ENCODE data around the gene POLR2I.

POLR2I gene

DNA sequence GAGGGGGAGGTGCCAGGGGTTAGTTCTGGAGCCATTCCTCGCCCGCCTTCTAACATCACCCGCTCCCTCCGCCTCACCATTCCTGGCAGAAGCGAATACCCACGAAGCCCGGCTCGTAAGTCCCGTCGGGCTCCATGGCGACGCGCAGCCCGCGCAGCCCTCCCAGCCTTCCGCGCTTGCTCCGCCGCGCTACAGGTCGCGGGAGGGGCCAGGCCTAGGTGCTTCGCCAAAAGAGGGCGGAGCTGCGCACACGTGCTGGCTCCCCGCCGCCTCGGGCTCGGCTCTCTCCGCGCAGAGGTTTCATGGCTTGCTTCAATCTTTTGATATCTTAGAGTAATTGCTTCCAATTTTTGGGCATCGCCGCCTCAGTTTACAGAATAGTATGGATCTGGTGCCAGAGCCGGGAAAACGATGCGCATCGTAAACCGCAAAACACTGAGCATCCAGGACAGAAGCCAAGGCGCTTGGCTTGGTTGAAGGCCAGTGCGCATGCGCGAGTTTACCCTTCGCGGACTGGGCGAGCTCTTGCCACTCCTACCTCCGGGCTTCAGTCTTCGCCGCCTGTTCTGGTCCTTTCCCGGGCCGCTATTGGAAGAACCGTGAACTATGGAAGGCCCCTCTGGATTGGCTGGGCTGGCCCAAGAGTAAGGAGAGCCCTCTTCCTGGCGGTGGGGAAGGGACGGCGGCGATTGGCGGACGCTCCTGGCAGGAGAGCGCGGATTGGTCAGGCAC is at the start of gene POLR2I:
TSS of gene POLR2I (minus strand) at position 155 of the 732 bp plus-strand sequence. CDS start at position 136, 19 bp downstream.
- TF ChIP-seq, protein P1, sequence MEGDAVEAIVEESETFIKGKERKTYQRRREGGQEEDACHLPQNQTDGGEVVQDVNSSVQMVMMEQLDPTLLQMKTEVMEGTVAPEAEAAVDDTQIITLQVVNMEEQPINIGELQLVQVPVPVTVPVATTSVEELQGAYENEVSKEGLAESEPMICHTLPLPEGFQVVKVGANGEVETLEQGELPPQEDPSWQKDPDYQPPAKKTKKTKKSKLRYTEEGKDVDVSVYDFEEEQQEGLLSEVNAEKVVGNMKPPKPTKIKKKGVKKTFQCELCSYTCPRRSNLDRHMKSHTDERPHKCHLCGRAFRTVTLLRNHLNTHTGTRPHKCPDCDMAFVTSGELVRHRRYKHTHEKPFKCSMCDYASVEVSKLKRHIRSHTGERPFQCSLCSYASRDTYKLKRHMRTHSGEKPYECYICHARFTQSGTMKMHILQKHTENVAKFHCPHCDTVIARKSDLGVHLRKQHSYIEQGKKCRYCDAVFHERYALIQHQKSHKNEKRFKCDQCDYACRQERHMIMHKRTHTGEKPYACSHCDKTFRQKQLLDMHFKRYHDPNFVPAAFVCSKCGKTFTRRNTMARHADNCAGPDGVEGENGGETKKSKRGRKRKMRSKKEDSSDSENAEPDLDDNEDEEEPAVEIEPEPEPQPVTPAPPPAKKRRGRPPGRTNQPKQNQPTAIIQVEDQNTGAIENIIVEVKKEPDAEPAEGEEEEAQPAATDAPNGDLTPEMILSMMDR (conservative IDR thresholded peaks at IDR 0.05): no peak
- peak within 1 kb of the TSS; percentile 95 for H3K27ac ChIP-seq

DNA sequence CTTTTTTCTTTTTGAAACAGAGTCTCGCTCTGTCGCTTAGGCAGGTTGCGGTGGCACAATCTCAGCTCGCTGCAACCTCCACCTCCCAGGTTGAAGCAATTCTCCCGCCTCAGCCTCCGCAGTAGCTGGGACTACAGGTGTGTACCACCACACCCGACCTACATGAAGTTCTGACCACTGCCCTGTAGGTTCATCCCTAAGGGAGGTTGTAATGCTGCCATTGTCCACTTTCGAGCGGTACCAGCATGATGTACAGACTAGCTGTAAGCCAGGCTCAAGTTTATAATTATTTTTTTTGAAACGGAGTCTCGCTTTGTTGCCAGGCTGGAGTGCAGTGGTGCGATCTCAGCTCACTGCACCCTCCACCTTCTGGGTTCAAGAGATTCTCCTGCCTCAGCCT is 49.1 kb upstream of the POLR2I start:
- H3K27ac ChIP-seq: no peak overlapping the region
- TF ChIP-seq, protein P1 (conservative IDR thresholded peaks at IDR 0.05): no peak

DNA sequence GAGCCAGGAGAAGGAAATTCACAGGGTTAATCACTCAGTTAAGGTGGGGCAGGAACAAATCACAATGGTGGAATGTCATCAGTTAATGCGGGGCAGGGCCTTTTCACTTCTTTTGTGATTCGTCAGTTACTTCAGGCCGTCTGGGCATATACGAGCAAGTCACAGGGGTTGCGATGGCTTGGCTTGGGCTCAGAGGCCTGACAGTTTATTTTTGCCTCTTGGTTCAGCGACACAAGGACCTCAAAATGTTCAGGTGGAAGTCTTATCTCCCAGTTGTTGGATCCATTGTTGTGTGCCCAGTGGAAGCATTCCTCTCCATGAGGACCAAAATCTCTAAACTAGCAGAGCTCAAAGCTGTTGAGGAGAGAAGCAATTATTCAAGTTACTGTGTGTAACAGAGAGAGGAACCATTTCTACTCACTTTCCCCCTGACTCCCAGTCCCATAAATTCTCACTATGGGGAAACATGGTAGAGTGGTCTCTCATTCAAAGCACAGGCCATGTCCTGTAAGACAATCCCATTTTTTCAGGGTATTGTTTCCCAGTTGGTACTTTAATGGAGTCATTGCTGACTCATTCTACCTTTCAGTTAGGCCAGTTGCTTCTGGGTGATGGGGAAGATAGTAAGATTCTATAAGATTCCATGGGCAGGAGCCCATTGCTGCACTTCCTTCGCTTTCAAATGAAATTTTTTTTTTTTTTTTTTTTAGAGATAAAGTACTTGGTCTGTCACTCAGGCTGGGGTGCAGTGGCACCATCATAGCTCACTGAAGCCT is 46.3 kb upstream of the POLR2I start:
- H3K27ac ChIP-seq: no peak overlapping the region
- TF ChIP-seq, protein P1 (conservative IDR thresholded peaks at IDR 0.05): no peak

DNA sequence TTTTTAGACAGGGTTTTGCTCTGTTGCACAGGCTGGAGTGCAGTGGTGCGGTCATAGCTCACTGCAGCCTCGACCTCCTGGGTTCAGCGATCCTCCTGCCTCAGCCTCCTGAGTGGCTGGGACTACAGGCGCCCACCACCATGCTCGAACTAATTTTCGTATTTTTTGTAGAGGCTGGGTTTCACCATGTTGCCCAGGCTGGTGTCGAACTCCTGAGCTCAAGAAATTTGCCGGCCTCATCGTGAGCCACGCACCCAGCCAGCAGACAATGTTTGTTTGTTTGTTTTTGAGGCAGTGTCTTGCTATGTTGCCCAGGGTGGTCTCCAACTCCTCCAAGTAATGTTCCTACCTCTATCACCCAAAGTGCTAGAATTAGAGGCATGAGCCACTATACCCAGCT is 38.5 kb upstream of the POLR2I start:
- H3K27ac ChIP-seq: no peak overlapping the region
- TF ChIP-seq, protein P1 (conservative IDR thresholded peaks at IDR 0.05): no peak

DNA sequence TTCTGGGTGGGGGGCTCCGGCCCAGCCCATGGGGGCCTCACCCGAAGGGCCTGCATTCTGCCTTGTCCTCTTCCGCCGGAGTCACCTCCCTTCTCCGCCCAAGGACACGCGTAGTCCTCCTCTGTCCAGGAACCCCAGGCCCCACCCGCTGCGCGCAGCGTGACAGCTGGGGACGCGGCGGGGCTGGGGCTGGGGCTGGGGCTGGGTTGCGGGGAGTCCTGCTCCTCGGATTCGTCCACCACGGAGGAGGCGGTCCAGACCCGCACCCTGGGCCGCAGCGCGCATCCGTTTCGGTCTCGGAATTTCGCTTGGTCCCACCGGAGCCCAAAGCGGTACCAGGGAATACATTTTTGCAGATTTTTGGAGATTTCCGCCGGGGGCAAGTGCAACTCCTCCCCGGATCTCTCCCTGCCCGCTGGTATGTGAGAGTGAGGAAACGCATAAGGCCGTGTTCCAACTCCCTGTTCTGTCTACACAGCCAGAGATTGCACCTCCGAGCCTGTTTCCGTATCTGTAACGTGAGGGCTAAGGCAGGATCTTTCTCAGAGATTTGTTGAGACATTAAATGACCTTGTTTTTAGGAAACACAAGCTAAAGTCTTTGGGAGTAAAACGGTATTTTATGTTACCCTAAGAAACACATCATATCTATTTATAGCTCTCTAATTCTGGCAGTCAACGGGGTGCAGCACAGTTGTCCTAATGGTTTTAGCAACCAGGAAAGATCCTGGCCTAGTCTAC is 37.8 kb upstream of the POLR2I start, which contains the start of gene COX7A1:
TSS of gene COX7A1 (minus strand) at position 96 of the 740 bp plus-strand sequence. CDS start at position 56, 40 bp downstream.
- no peak within 1 kb of the TSS for H3K27ac ChIP-seq
- TF ChIP-seq, protein P1 (conservative IDR thresholded peaks at IDR 0.05): no peak

GRCh38 chr19:36152019-36152351 is 37.3 kb upstream of the POLR2I start:
- TF ChIP-seq, protein P1 (conservative IDR thresholded peaks at IDR 0.05): no peak
- no peak overlapping the region for H3K27ac ChIP-seq

Data from VCaP (cell line).